Measurements from ENCODE around the gene TMEM174.
A peak's percentile ranks its signal among the peaks of the same experiment; 100 is the strongest.
"Not testable (repeated sequence)": the region's sequence is repeated elsewhere in the genome, so short reads cannot be mapped to it uniquely, and the experiment has no call there.

Gene TMEM174

GRCh38 chr5:73197637-73198257 lies 24.8 kb downstream of the TMEM174 start:
- no peak for DNase-seq

- DNase-seq, result no peak
Measured at GRCh38 chr5:73198833-73199592, 26.0 kb downstream of the TMEM174 start.

- DNase-seq, result no peak
Measured at GRCh38 chr5:73199671-73200070, 26.7 kb downstream of the TMEM174 start.

- DNase-seq, result peak; percentile 69
Measured at GRCh38 chr5:73201547-73202513, 28.8 kb downstream of the TMEM174 start.

GRCh38 chr5:73204332-73204731 lies 31.3 kb downstream of the TMEM174 start:
- DNase-seq, result no peak

- no peak for DNase-seq
Measured at GRCh38 chr5:73204733-73205132, 31.7 kb downstream of the TMEM174 start.

GRCh38 chr5:73205305-73205704 lies 32.3 kb downstream of the TMEM174 start:
- no peak for DNase-seq

GRCh38 chr5:73207239-73207638 lies 34.2 kb downstream of the TMEM174 start:
- not testable (repeated sequence) for DNase-seq

- not testable (repeated sequence) for DNase-seq
Measured at GRCh38 chr5:73209075-73209474, 36.1 kb downstream of the TMEM174 start.

GRCh38 chr5:73212693-73213092 lies 39.7 kb downstream of the TMEM174 start:
- DNase-seq, result not testable (repeated sequence)

GRCh38 chr5:73213566-73213998 lies 40.6 kb downstream of the TMEM174 start:
- no peak for DNase-seq

- DNase-seq, result no peak
Measured at GRCh38 chr5:73214306-73214705, 41.3 kb downstream of the TMEM174 start.

GRCh38 chr5:73214996-73215395 lies 42.0 kb downstream of the TMEM174 start:
- DNase-seq, result no peak

GRCh38 chr5:73215531-73215890 lies 42.5 kb downstream of the TMEM174 start:
- no peak for DNase-seq

- peak; percentile 62 for DNase-seq
Measured at GRCh38 chr5:73215891-73216610, 43.1 kb downstream of the TMEM174 start.

GRCh38 chr5:73218552-73219171 lies 45.7 kb downstream of the TMEM174 start:
- no peak for DNase-seq

- not testable (repeated sequence) for DNase-seq
Measured at GRCh38 chr5:73219336-73219735, 46.3 kb downstream of the TMEM174 start.

- no peak for DNase-seq
Measured at GRCh38 chr5:73221161-73221560, 48.2 kb downstream of the TMEM174 start.

GRCh38 chr5:73221726-73222125 lies 48.7 kb downstream of the TMEM174 start:
- DNase-seq, result no peak

- DNase-seq, result no peak
Measured at GRCh38 chr5:73222173-73222572, 49.2 kb downstream of the TMEM174 start.

Measured in stimulated activated CD4-positive, alpha-beta T cell treated with anti-CD3 and anti-CD28 coated beads, Interleukin-12 subunit alpha, Interleukin-12 subunit beta, amount 100 ng/mL, for 4 hours (primary cell).